DMS 273 (cell line): Measurements from ENCODE around the gene PPP1R18.

Source experiments
- DNase-seq: peaks from one replicate; lab custom pipeline; 2025; ENCODE audit not compliant: unreplicated experiment; lab: John Stamatoyannopoulos, UW

The PPP1R18 gene

GRCh38 chr6:30689022-30689865 lies 2.8 kb upstream of the PPP1R18 start:
- DNase-seq, result no peak

- DNase-seq, result no peak
Observed at GRCh38 chr6:30688569-30688968, 2.1 kb upstream of the PPP1R18 start.

- DNase-seq, result peak; percentile 65
Observed at GRCh38 chr6:30687659-30688431, 1.4 kb upstream of the PPP1R18 start.

- peak; percentile 89 for DNase-seq
Observed at GRCh38 chr6:30686908-30687658, 638 bp upstream of the PPP1R18 start.

GRCh38 chr6:30685157-30686008 lies 1.1 kb downstream of the PPP1R18 start:
- no peak for DNase-seq

GRCh38 chr6:30684386-30685156 lies 1.9 kb downstream of the PPP1R18 start:
- no peak for DNase-seq

- no peak for DNase-seq
Observed at GRCh38 chr6:30683980-30684338, 2.5 kb downstream of the PPP1R18 start.

GRCh38 chr6:30683183-30683979 lies 3.1 kb downstream of the PPP1R18 start:
- no peak for DNase-seq

- DNase-seq, result peak; percentile 40
Observed at GRCh38 chr6:30682143-30683117, 4.0 kb downstream of the PPP1R18 start.

- DNase-seq, result no peak
Observed at GRCh38 chr6:30681766-30682142, 4.7 kb downstream of the PPP1R18 start.

- no peak for DNase-seq
Observed at GRCh38 chr6:30679765-30680535, 6.5 kb downstream of the PPP1R18 start.

- DNase-seq, result peak; percentile 91
Observed at GRCh38 chr6:30678964-30679726, 7.3 kb downstream of the PPP1R18 start.

- DNase-seq, result no peak
Observed at GRCh38 chr6:30676660-30677285, 9.7 kb downstream of the PPP1R18 start.

- peak; percentile 98 for DNase-seq
Observed at GRCh38 chr6:30672445-30673253, 13.8 kb downstream of the PPP1R18 start, which contains the start of gene DHX16. DHX16 (minus strand) TSS chr6:30673006; CDS start chr6:30672841, 165 bp downstream.
